Measurements from ENCODE around the gene SSBP1. TPM values are rescaled to one million over a fixed set of nuclear protein-coding genes. Genes with fewer than 3 reads are reported as not detected.

SSBP1 gene
- total RNA-seq, 4 donors from 2014 or later: 87.5 to 109 (median 90.8) TPM

- TF ChIP-seq, protein P1, sequence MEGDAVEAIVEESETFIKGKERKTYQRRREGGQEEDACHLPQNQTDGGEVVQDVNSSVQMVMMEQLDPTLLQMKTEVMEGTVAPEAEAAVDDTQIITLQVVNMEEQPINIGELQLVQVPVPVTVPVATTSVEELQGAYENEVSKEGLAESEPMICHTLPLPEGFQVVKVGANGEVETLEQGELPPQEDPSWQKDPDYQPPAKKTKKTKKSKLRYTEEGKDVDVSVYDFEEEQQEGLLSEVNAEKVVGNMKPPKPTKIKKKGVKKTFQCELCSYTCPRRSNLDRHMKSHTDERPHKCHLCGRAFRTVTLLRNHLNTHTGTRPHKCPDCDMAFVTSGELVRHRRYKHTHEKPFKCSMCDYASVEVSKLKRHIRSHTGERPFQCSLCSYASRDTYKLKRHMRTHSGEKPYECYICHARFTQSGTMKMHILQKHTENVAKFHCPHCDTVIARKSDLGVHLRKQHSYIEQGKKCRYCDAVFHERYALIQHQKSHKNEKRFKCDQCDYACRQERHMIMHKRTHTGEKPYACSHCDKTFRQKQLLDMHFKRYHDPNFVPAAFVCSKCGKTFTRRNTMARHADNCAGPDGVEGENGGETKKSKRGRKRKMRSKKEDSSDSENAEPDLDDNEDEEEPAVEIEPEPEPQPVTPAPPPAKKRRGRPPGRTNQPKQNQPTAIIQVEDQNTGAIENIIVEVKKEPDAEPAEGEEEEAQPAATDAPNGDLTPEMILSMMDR (IDR thresholded peaks at IDR 0.05): no peak
- TF ChIP-seq POLR2A (IDR thresholded peaks at IDR 0.05): no peak
- no peak for DNase-seq (ENCODE audit: low spot score in 2 of 2)
- no peak overlapping the region for H3K4me3 ChIP-seq (ENCODE audit: low read depth, poor library complexity, severe bottlenecking)
- WGBS, 2 donors: 85 to 87% methylated on average over 2 of the region's 2 CpGs
- intact Hi-C loops (cut with DNase I; ENCODE audit: low total_unique reads): no loop called here
Observed at GRCh38 chr7:141788296-141788695, 50.1 kb downstream of the SSBP1 start.

GRCh38 chr7:141789917-141790316 lies 51.8 kb downstream of the SSBP1 start, which contains the start of gene TAS2R5:
TAS2R5 (plus strand) TSS chr7:141790217; CDS start chr7:141790362, 145 bp downstream.
- intact Hi-C loops (cut with DNase I; ENCODE audit: low total_unique reads): no loop called here
- no peak within 1 kb of the TSS for H3K4me3 ChIP-seq (ENCODE audit: low read depth, poor library complexity, severe bottlenecking)
- TF ChIP-seq, protein P1 (IDR thresholded peaks at IDR 0.05): no peak
- no peak for TF ChIP-seq POLR2A (IDR thresholded peaks at IDR 0.05)
- 77 to 86% methylated on average over 5 of the region's 5 CpGs for whole genome bisulfite sequencing, 2 donors
- DNase-seq (ENCODE audit: low spot score in 2 of 2): no peak

GRCh38 chr7:141792526-141792925 lies 54.4 kb downstream of the SSBP1 start:
- intact Hi-C loops (cut with DNase I; ENCODE audit: low total_unique reads): no loop called here
- WGBS, 2 donors: 89 to 96% methylated on average over 2 of the region's 2 CpGs

More at GRCh38 chr7:141792526-141792925, 54.4 kb downstream of the SSBP1 start:
- H3K4me3 ChIP-seq (ENCODE audit: low read depth, poor library complexity, severe bottlenecking): no peak overlapping the region
- TF ChIP-seq POLR2A (IDR thresholded peaks at IDR 0.05): no peak
- TF ChIP-seq, protein P1 (IDR thresholded peaks at IDR 0.05): no peak
- DNase-seq (ENCODE audit: low spot score in 2 of 2): no peak

Other genes with a start within 250 kb of the SSBP1 start
- gene AGK, start 186.9 kb upstream of the SSBP1 start, total RNA-seq: 10 to 100 TPM in 3 of 4 donors, 1 to 10 TPM in 1; 9.8 to 20.1 (median 14.9) TPM
- 10 to 100 TPM; 11.6 to 15.8 (median 14.6) TPM for gene DENND11, start 36.2 kb upstream of the SSBP1 start, total RNA-seq
- gene WEE2, start 30.0 kb upstream of the SSBP1 start, total RNA-seq: not detected
- 1 to 10 TPM in 3 of 4 donors, under 1 TPM in 1; 0.46 to 2.2 (median 1.3) TPM for gene TAS2R3, start 25.7 kb downstream of the SSBP1 start, total RNA-seq
- gene TAS2R4, start 38.3 kb downstream of the SSBP1 start, total RNA-seq: 1 to 10 TPM in 3 of 4 donors, under 1 TPM in 1; 0.30 to 1.6 (median 1.1) TPM
- 1 to 10 TPM; 1.3 to 2.1 (median 1.7) TPM for gene TAS2R5, start 51.9 kb downstream of the SSBP1 start, total RNA-seq
- gene PRSS37, start 103.1 kb downstream of the SSBP1 start, total RNA-seq: not detected
- not detected for gene OR9A4, start 178.0 kb downstream of the SSBP1 start, total RNA-seq
- gene CLEC5A, start 208.6 kb downstream of the SSBP1 start, total RNA-seq: 1 to 10 TPM; 1.6 to 3.8 (median 2.9) TPM
- not detected for gene TAS2R38, start 235.4 kb downstream of the SSBP1 start, total RNA-seq